HCT116 (cell line): Measurements from ENCODE around the gene STAT4.

ENCODE experiments used
- CTCF ChIP-seq, 3 experiments: fragments of 200-600 bp in 1 of 3; sonication (generic) in 1 of 3; IDR thresholded peaks in 2 of 3; conservative IDR thresholded peaks in 1 of 3; 2 replicates each; pipeline ENCODE4 v1.5.1; 2012 to 2017; ENCODE audit warnings: low read depth in 2 of 3, low read length in 2 of 3, antibody characterized with exemption in 1 of 3, borderline replicate concordance in 1 of 3, control low read depth in 1 of 3, mild to moderate bottlenecking in 1 of 3, mixed read lengths in 1 of 3, mixed run types in 1 of 3, moderate library complexity in 1 of 3; ENCODE audit not compliant: insufficient read depth in 1 of 3
- EZH2 ChIP-seq: fragments of 200-600 bp; sonication (generic); IDR thresholded peaks from 2 replicates; pipeline ENCODE4 v1.6.1; 2017; ENCODE audit warnings: antibody characterized with exemption, mixed run types
- EZH2phosphoT487 ChIP-seq: fragments of 200-600 bp; IDR thresholded peaks from 2 replicates; pipeline ENCODE4 v1.6.1; 2018; ENCODE audit warnings: antibody characterized with exemption, borderline replicate concordance
- MAX ChIP-seq: IDR thresholded peaks from 2 replicates; pipeline ENCODE4 v1.6.1; 2012
- POLR2A ChIP-seq: IDR thresholded peaks from 2 replicates; pipeline ENCODE4 v1.7.0; 2011; ENCODE audit warnings: borderline replicate concordance; ENCODE audit not compliant: insufficient read depth, insufficient read length; ENCODE audit errors: extremely low read depth
- POLR2AphosphoS5 ChIP-seq: IDR thresholded peaks from 2 replicates; pipeline ENCODE4 v1.6.1; 2011; ENCODE audit warnings: mild to moderate bottlenecking, low read depth, low read length, moderate library complexity
- SIN3A ChIP-seq: IDR thresholded peaks from 2 replicates; pipeline ENCODE4 v1.6.1; 2012; ENCODE audit warnings: low read depth
- SP1 ChIP-seq: IDR thresholded peaks from 2 replicates; pipeline ENCODE4 v1.6.1; 2012; ENCODE audit warnings: low read depth

GRCh38 chr2:191078165-191078867, 72.5 kb downstream of the STAT4 start:
- TF ChIP-seq CTCF (IDR thresholded peaks at IDR 0.05 in 2 of 3, conservative IDR thresholded peaks at IDR 0.05 in 1 of 3; ENCODE audit: borderline replicate concordance in 1 of 3, insufficient read depth in 1 of 3, low read depth in 2 of 3, low read length in 2 of 3), result no peak
- no peak for TF ChIP-seq POLR2A
- TF ChIP-seq SIN3A, result no peak
- TF ChIP-seq POLR2AphosphoS5, result no peak
- TF ChIP-seq MAX, result no peak
- no peak for TF ChIP-seq EZH2
- TF ChIP-seq SP1, result no peak
- no peak for TF ChIP-seq EZH2phosphoT487
